Measurements from ENCODE around the gene CUL3.

- TF ChIP-seq CBX3 (IDR thresholded peaks at IDR 0.05; ENCODE audit: low read depth), result no peak
- no peak for TF ChIP-seq ELF1 (IDR thresholded peaks at IDR 0.05; ENCODE audit: borderline replicate concordance, low read depth)
Measured at GRCh38 chr2:224506494-224506893, 78.7 kb downstream of the CUL3 start.
